GM08714 (cell line): ENCODE results near the gene PATL2.
"Not testable (repeated sequence)": the region's sequence is repeated elsewhere in the genome, so short reads cannot be mapped to it uniquely, and the experiment has no call there.

ENCODE experiments used
- H3K4me3 ChIP-seq: fragments of 200-500 bp; sonication (Bioruptor generic); 2 replicates; pipeline ENCODE4 v1.5.1; 2014; ENCODE audit warnings: mild to moderate bottlenecking, low read length, inconsistent platforms
- ZNF274 ChIP-seq: IDR thresholded peaks from 2 replicates; pipeline ENCODE4 v1.6.1; 2012; ENCODE audit warnings: mild to moderate bottlenecking, low read depth, low read length

PATL2 gene

GRCh38 chr15:44656298-44656697 lies 54.8 kb downstream of the PATL2 start:
- H3K4me3 ChIP-seq = no peak overlapping the region
- TF ChIP-seq ZNF274 = no peak

- no peak overlapping the region for H3K4me3 ChIP-seq
- TF ChIP-seq ZNF274 = no peak
Measured at GRCh38 chr15:44654858-44655257, 56.3 kb downstream of the PATL2 start.

- no peak for TF ChIP-seq ZNF274
- H3K4me3 ChIP-seq = no peak overlapping the region
Measured at GRCh38 chr15:44647637-44648036, 63.5 kb downstream of the PATL2 start.

DNA sequence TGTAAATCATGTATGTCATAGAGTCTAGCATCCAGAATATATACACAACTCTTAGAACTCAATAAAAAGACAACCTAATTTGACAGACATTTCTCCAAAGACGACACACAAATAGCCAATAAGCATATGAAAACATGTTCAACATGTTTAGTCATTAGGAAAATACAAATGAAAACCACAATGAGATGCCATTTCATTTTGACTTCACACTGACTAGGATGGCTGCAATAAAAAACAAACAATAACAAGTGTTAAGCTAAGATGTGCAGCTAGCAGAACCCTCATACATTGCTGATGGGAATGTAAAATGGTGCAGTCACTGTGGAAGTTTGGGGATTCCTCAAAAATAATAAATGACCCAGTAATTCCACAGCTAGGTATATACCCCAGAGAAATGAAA lies 64.1 kb downstream of the PATL2 start:
- H3K4me3 ChIP-seq = no peak overlapping the region
- no peak for TF ChIP-seq ZNF274

DNA sequence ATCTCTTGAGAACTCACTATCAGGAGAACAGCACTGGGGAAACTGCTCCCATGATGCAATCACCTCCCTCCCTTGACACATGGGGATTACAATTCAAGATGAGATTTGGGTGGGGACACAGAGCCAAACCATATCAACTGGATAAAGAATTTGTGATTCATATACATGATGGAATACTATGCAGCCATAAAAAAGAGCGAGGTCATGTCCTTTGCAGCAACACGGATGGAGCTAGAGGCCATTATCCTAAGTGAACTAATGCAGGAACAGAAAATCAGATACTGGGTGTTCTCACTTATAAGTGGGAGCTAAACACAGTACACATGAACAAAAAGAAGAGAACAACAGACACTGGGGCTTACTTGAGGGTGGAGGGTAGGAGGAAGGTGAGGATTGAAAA lies 64.7 kb downstream of the PATL2 start:
- no peak overlapping the region for H3K4me3 ChIP-seq
- no peak for TF ChIP-seq ZNF274

- TF ChIP-seq ZNF274 = no peak
- no peak overlapping the region for H3K4me3 ChIP-seq
Measured at GRCh38 chr15:44641651-44642050, 69.5 kb downstream of the PATL2 start.

DNA sequence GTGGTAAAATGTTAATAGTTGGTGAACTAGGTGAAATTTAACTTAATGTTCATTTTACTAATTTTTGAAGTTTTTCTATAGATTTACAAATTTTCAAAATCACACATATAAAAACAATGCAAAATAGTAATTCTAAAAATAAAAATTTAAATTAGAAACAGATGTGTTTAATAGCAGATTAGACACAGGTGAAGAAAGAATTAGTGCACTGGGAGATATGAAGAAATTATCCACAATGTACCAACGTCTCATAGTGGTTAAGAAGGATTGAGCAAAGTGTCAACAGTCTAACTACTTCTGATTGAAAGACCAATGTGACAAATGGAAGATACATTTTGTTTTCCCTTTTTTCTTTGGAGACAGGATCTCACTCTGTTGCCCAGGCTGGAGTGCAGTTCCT lies 74.1 kb downstream of the PATL2 start:
- no peak for TF ChIP-seq ZNF274
- no peak overlapping the region for H3K4me3 ChIP-seq

GRCh38 chr15:44633603-44634002 lies 77.5 kb downstream of the PATL2 start:
- no peak for TF ChIP-seq ZNF274

DNA sequence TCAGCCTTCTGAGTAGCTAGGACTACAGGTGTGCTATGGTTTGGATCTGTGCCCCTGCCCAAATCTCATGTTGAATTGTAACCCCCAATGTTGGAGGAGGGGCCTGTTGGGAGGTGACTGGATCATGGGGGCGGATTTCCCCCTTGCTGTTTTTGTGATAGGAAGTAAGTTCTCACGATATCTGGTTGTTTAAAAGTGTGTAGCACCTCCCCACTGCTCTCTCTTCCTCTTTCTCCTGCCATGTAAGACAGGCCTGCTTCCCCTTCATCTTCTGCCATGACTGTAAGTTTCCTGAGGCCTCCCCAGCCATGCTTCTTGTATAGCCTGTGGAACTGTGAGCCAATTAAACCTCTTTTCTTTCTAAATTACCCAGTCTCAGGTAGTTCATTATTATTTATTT lies 85.8 kb downstream of the PATL2 start:
- H3K4me3 ChIP-seq = not testable (repeated sequence)

More at GRCh38 chr15:44633603-44634002, 77.5 kb downstream of the PATL2 start:
- no peak overlapping the region for H3K4me3 ChIP-seq

DNA sequence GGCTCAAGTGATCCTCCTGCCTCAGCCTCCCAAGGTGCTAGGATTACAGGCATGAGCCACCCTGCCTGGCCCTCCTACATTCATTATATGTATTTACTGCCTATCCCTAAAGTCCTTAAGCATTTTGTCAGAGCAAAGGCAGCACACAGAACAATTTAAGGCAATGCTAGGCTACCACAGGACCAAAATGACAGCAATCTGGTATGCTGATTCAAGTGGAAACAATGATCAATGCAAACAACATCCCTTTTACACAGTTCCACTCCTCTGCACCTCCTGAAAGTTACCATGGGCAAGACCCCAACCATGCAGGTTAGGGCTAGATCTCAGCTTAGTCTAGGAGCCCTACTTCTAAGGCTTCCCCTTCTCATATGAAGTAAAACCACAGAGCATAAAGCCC lies 87.9 kb downstream of the PATL2 start:
- H3K4me3 ChIP-seq = no peak overlapping the region
- no peak for TF ChIP-seq ZNF274

- no peak overlapping the region for H3K4me3 ChIP-seq
- no peak for TF ChIP-seq ZNF274
Measured at GRCh38 chr15:44620081-44620480, 91.0 kb downstream of the PATL2 start.

DNA sequence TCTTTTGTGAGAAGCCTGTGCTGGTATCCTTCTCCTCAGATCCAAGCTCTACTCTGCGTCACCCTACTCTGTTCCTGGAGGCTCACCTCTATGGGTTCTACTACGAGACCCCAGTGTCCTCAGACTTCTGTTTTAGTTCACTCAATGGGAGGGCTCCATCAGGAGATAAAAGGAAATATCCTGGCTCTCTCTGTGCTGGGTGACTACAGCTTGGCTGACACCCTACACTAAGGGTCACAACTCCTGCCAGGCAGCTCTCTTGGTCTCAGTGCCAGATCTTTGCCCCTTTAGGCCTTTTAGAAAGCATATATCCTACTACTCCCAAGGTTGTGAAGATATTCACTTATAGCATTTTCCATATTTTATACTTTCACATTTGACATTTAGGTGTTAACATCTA lies 94.1 kb downstream of the PATL2 start:
- no peak overlapping the region for H3K4me3 ChIP-seq
- TF ChIP-seq ZNF274 = no peak
